ENCODE results near the gene CATSPERZ. TPM values are rescaled to one million over a fixed set of nuclear protein-coding genes. Genes with fewer than 3 reads are reported as not detected.

The CATSPERZ gene
- total and polyA plus RNA-seq, 9 of the 15 experiments (the other 6 are each of a cell fraction or from before 2014, with no cell fraction given) = 0.86 to 8.5 (median 3.5) TPM

- DNase-seq (ENCODE audit: extremely low read depth in 1 of 4, low spot score in 3 of 4) (no peak), FAIRE-seq (no peak), ATAC-seq (no peak)
- H3K27ac ChIP-seq (ENCODE audit: extremely low read depth, low read depth, low read length) = no peak overlapping the region
- no peak overlapping the region for H3K4me2 ChIP-seq (ENCODE audit: insufficient read depth, low read length)
- no peaks in the 10 kb centered on the region for H3K27me3 ChIP-seq (ENCODE audit: control insufficient read depth in 2 of 2, insufficient read depth in 2 of 2, low read length in 2 of 2)
- in situ Hi-C loops (cut with MboI) = no loop called here
- intact Hi-C loops (cut with micrococcal nuclease) = no loop called here
- ChIA-PET CTCF (ENCODE audit: low intra/inter-chr PET ratio) (no interaction called here), POLR2A (interaction anchor here (0.9 to 1.0 kb wide), 3 partner anchors 17 to 132 kb away, joined by 3 read pairs; partner anchors contain the start of gene PRDX5)
- no peaks in the 10 kb centered on the region for H3K36me3 ChIP-seq (ENCODE audit: control insufficient read depth, insufficient read depth, low read length)
- H4K20me1 ChIP-seq (replicated peaks; ENCODE audit: control insufficient read depth, insufficient read depth, low read length) = no peaks in the 10 kb centered on the region
- no peaks in the 10 kb centered on the region for H3K79me2 ChIP-seq (ENCODE audit: control insufficient read depth, insufficient read depth, low read length)
- H2AFZ ChIP-seq (ENCODE audit: low read depth, low read length) = 0 out of 2 replicates have a peak overlapping the region, but pooled peaks have one; percentile 23
- no peak overlapping the region for H3K9ac ChIP-seq (ENCODE audit: insufficient read depth in 1 of 2, low read depth in 2 of 2, low read length in 2 of 2)
- BruUV-seq (replicated peaks) = no TSS peak
- no peak overlapping the region for H3K4me3 ChIP-seq
- no peaks in the 10 kb centered on the region for H3K9me1 ChIP-seq (ENCODE audit: control insufficient read depth, insufficient read depth, low read length)
- H3K4me1 ChIP-seq (replicated peaks in 1 of 2; ENCODE audit: control insufficient read depth in 2 of 2, insufficient read depth in 2 of 2, low read length in 2 of 2) = peaks cover 31 to 56% of the 10 kb centered on the region in 2 experiments
- 41% methylated on average over 8 of the region's 8 CpGs for WGBS (ENCODE audit: insufficient coverage, low coverage, missing lambda C conversion rate)
- H3K9me3 ChIP-seq (replicated peaks; ENCODE audit: control insufficient read depth, insufficient read depth, low read depth, low read length) = no peaks in the 10 kb centered on the region
- TF ChIP-seq USF1 (CRISPR knock-in tag; IDR thresholded peaks at IDR 0.05) = no peak
- peak; percentile 97 for TF ChIP-seq RBM25 (IDR thresholded peaks at IDR 0.05; ENCODE audit: low read depth, low read length, severe bottlenecking)
- TF ChIP-seq ZNF124 (CRISPR knock-in tag; IDR thresholded peaks at IDR 0.05) = no peak
- no peak for TF ChIP-seq ZNF668 (CRISPR knock-in tag; IDR thresholded peaks at IDR 0.05)
- no peak for TF ChIP-seq CBFA2T3 (IDR thresholded peaks at IDR 0.05)
- peak in 1 of 2 experiments; percentile 60; a peak in 3 of 4 replicates for TF ChIP-seq TRIM24 (IDR thresholded peaks at IDR 0.05)
- no peak for TF ChIP-seq TOE1 (IDR thresholded peaks at IDR 0.05; ENCODE audit: borderline replicate concordance)
- TF ChIP-seq TOE1 (CRISPR knock-in tag; IDR thresholded peaks at IDR 0.05; ENCODE audit: borderline replicate concordance, low read depth) = 0 out of 2 replicates have a peak, but pooled peaks have one; percentile 50
- TF ChIP-seq CBX3 (IDR thresholded peaks at IDR 0.05; ENCODE audit: borderline replicate concordance in 1 of 2, low read length in 2 of 2) = peak in 1 of 2 experiments; percentile 54; a peak in 2 of 3 replicates
- TF ChIP-seq DACH1 (IDR thresholded peaks at IDR 0.05; ENCODE audit: partially characterized antibody) = peak; percentile 42
- TF ChIP-seq BCOR (IDR thresholded peaks at IDR 0.05) = peak; percentile 99
- TF ChIP-seq CHD4 (IDR thresholded peaks at IDR 0.05; ENCODE audit: insufficient read depth, insufficient replicate concordance, low read depth, low read length, poor library complexity, severe bottlenecking) = peak; percentile 85
- no peak for TF ChIP-seq ZNF398 (CRISPR knock-in tag; IDR thresholded peaks at IDR 0.05)
- no peak for TF ChIP-seq NCOA1 (IDR thresholded peaks at IDR 0.05; ENCODE audit: low read depth)
- TF ChIP-seq MTA1 (IDR thresholded peaks at IDR 0.05; ENCODE audit: borderline replicate concordance) = 0 out of 2 replicates have a peak, but pooled peaks have one; percentile 31
- TF ChIP-seq THRAP3 (IDR thresholded peaks at IDR 0.05; ENCODE audit: borderline replicate concordance) = no peak
- TF ChIP-seq MLLT1 (IDR thresholded peaks at IDR 0.05) = no peak
Observed at GRCh38 chr11:64337538-64338249, 37.5 kb downstream of the CATSPERZ start.
